ENCODE data around the gene ARL3.
"Not testable (repeated sequence)": the region's sequence is repeated elsewhere in the genome, so short reads cannot be mapped to it uniquely, and the experiment has no call there.

ARL3 gene

DNA sequence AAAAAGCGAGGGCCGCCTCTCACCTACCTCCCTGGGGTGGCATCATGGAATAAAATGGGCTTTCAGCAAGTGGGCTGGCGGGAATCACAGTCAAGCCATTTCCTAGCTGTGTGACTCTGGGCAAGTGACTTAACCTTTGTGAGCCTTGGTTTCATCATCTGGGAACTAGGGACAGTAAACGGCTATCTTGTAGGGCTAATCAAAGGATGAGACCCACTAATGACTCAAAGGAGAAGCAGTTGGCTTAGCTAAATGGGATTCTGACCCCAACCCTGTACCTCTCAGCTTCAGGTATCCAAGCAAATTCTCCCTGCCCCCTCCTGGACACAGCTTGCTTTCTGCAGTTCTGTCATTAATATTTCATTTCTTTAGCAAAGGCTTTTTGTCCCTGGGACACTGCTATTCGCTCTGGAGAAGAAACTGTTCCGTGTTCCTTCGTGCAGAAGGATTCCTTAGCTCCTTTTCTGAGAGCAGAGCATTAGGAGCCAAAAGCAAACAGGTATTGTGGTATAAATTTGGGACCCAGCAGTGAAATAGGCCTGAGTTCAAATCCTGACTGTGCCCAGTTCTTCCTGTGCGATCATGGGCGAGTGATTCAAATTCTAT is 44.0 kb downstream of the ARL3 start:
- DNase-seq = no peak

DNA sequence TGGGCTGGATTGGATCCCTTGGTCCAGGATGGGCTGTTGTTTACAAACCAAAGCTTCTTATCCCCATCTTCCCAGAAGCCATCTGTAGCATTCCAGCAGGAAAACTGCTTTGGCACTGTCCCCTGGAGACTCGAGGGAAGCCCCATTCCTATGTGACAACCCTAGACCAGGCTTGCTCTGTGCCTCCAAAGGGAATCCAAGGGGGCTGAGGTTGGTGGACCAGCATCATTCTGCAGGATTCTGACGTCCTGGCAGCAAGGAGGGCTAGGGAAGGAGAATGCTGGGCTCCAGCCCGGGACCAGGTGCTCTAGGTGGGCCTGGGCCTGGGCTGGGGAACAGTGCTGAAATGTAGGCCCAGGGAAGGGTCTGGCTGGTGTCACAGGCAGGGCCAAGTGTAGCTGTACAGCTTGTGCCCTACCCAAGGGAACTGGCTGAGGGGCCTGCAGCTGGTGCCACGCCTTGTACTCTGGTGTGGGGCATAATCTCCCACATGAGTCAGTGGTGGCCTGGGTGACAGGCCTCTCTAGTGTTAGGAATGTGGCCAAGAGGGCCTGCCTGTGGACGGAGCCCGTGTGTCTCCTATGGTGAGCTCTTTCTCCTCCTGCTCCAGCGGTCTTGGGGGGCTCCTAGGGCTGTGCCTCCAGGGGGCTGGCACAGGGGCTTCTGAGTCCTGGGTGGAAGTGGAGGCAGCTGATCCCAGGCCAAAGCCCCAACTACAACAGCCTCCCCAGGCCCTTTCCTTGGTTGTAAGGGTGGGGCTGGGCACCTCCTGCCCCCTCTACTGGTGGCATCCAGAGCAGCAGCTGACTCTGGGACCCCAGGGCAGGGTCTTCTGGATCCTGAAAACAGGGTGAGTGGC is 44.8 kb downstream of the ARL3 start:
- DNase-seq = no peak

GRCh38 chr10:102668326-102669107 is 45.7 kb downstream of the ARL3 start:
- DNase-seq = no peak

DNA sequence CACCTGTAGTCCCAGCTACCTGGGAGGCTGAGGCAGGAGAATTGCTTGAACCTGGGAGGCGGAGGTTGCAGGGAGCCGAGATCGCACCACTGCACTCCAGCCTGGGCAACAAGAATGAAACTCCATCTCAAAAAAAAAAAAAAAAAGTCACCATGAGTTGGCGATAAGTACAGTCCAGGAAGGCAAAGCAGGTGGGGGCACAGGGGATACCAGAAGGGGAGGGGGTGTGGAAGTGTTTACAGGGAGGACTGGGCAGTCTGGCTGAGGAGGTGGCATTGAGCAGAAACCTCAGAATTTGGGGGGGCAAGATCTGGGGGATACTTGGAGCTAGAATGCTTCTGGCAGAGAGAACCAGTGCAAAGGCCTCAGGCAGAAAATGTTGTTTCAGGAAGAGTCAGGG is 46.8 kb downstream of the ARL3 start:
- DNase-seq = not testable (repeated sequence)

DNA sequence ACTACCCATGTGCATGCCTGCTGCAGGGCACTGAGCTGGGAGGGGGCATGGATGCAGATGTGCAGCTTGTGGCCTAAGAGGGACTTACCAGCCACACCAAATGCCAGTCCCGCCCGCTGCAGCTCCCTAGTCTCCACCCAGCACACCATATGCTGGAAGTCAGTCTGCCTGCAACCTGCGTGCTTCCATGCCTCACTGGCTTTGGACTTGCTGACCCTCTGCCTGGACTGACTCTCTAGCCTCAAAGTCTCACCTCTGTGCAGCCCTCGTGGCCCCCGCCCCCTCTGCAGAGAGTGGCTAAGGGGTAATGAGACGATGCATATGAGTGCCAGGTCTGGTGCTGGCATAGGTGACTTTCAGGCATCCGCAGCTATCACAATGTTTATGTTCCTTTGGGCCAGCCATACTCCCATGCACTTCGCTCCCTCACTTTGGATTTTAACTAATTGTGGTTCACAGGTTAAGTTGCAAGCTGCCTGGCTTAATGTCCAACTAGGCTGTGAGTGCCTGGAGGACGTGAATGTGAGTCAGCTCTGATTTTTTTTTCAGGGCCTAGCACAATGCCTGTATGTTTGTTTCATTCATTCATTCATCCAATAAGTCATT is 48.2 kb downstream of the ARL3 start:
- DNase-seq = no peak

- DNase-seq = no peak
Measured at GRCh38 chr10:102661658-102662028, 52.6 kb downstream of the ARL3 start.

GRCh38 chr10:102660888-102661657 is 53.1 kb downstream of the ARL3 start:
- DNase-seq = peak; percentile 33

DNA sequence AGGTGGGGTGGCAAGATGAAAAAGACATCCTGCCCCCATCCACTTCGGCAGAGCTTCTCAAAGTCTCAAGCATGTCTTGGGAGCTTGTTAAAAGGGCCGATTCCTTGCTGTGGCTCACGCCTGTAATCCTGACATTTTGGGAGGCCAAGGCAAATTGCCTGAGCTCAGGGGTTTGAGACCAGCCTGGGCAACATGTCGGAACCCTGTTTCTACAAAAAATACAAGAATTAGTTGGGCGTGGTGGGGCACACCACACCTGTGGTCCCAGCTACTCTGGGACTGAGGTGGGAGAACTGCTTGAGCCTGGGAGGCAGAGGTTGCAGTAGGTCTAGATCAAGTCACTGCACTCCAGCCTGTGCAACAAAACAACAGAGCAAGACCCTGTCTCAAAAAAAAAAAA is 55.4 kb downstream of the ARL3 start:
- no peak for DNase-seq

GRCh38 chr10:102657984-102658724 is 56.0 kb downstream of the ARL3 start:
- DNase-seq = no peak

GRCh38 chr10:102657451-102657850 is 56.7 kb downstream of the ARL3 start:
- no peak for DNase-seq

- no peak for DNase-seq
Measured at GRCh38 chr10:102656791-102657371, 57.3 kb downstream of the ARL3 start.

DNA sequence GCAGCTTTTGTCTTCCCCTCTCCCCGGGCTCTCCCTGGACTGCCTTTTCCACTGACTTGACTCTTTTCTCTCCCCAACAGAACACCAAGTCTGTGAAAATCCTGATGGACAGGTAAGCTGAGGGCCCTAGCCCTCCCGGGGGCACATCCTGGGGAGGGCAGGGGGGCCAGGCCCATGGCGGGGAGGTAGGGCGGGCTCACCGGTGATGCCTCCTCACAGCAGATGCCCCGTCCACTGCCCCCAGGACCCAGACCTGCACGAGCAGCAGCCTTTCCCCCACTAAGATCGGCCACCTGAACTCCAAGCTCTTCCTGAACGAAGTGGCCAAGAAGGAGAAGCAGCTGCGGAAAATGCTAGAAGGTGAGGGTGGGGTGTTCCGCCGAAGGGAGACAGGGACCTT is 58.2 kb downstream of the ARL3 start:
- DNase-seq = no peak

DNA sequence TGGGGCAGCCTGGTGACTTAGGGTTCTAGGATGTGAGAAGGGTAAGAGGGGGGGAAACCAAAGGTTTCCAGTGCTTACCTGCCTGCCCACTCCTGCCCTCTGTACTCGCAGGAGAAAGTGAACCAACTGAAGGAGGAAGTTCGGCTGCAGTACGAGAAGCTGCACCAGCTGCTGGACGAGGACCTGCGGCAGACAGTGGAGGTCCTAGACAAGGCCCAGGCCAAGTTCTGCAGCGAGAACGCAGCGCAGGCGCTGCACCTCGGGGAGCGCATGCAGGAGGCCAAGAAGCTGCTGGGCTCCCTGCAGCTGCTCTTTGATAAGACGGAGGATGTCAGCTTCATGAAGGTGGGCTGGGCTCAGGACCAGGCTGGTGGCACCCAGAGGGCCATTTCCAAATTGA is 59.2 kb downstream of the ARL3 start:
- no peak for DNase-seq

GRCh38 chr10:102654566-102654965 is 59.6 kb downstream of the ARL3 start:
- no peak for DNase-seq

GRCh38 chr10:102653060-102653459 is 61.1 kb downstream of the ARL3 start:
- no peak for DNase-seq

GRCh38 chr10:102652170-102652916 is 61.9 kb downstream of the ARL3 start:
- DNase-seq = no peak

GRCh38 chr10:102651455-102652169 is 62.6 kb downstream of the ARL3 start:
- no peak for DNase-seq

GRCh38 chr10:102650655-102651454 is 63.3 kb downstream of the ARL3 start:
- DNase-seq = no peak
